Memory B cell (primary cell): Measurements from ENCODE around the gene HEBP1.

ENCODE experiments used
- ATAC-seq: fragments of 150-1000 bp; cut with Tn5 transposase; 2 replicates; pipeline ENCODE4 v1.10.0; 2021; ENCODE audit warnings: low read depth, mild to moderate bottlenecking, moderate library complexity
- DNase-seq, 2 donors: peaks; one replicate each; pipeline ENCODE4 v3.0.0; 2022; ENCODE audit warnings: low spot score in 2 of 2
- H3K27ac Mint-ChIP-seq: one replicate; pipeline ENCODE4 v1.8.0; 2022; ENCODE audit warnings: mild to moderate bottlenecking, moderate library complexity, mixed read lengths
- H3K27me3 Mint-ChIP-seq: one replicate; pipeline ENCODE4 v1.8.0; 2022; ENCODE audit warnings: mixed read lengths
- H3K36me3 Mint-ChIP-seq: one replicate; pipeline ENCODE4 v1.8.0; 2022; ENCODE audit warnings: mild to moderate bottlenecking, mixed read lengths
- H3K4me1 Mint-ChIP-seq: one replicate; pipeline ENCODE4 v1.8.0; 2022; ENCODE audit warnings: mixed read lengths
- H3K4me3 Mint-ChIP-seq: one replicate; pipeline ENCODE4 v1.8.0; 2022; ENCODE audit warnings: mild to moderate bottlenecking, moderate library complexity, mixed read lengths
- H3K9me3 Mint-ChIP-seq: one replicate; pipeline ENCODE4 v1.8.0; 2022; ENCODE audit warnings: mixed read lengths

Gene HEBP1

DNA sequence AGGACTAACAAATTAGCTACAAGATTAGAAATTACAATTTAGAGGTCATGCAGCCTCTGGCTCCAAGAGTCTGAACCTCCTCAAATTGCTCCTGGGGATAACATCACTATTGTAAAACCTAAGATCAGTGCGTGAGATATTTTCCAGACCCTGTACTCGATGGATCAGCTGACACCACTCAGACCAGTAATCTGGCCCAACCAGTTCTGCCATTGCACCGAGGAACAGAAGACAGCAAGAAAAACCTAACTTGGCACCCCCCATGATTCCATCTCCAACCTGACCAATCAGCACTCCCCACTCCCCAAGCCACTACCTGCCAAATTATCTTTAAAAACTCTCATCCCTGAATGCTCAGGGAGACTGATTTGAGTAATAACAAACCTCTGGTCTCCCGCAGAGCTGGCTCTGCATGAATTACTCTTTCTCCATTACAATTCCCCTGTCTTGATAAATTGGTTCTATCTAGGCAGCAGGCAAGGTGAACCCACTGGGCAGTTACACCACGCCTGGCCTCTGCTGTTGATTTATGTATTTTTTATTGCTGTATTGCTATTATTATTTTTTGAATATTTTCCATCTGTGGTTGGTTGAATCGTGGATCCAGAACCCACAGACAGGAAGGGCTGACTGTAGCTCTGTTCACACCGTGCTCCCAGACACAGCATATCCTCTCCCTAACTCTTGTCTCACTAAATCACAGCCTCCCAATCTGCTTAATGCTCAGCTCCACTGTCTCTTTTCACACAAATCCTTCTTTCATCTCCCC, 9.2 kb downstream of the HEBP1 start:
- Mint-ChIP-seq H3K27me3 (peaks cover 2% of the 10 kb centered on the region), H3K4me3 (no peak overlapping the region), H3K9me3 (no peaks in the 10 kb centered on the region), H3K4me1 (peaks cover 9% of the 10 kb centered on the region), H3K36me3 (peaks cover 3% of the 10 kb centered on the region), H3K27ac (no peak overlapping the region)
- no peak for DNase-seq
- ATAC-seq, result no peak

DNA sequence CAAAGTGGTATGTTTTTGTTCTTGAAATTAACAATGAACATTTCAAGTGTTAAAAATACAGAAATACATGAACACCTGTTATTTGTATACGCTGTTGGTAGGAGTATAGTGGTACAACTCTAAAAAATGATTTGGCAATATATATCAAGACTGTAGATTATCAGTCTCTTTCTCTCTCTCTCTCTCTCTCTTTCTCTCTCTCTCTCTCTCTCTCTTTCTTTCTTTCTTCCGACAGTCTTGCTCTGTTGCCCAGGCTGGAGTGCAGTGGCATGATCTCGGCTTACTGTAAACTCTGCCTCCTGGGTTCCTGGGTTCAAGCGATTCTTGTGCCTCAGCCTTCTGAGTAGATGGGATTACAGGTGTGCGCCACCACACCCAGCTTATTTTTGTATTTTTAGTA, 12.6 kb downstream of the HEBP1 start:
- peaks cover 4% of the 10 kb centered on the region for H3K4me1 Mint-ChIP-seq
- ATAC-seq (no peak), DNase-seq (no peak)
- no peak overlapping the region for H3K27ac Mint-ChIP-seq
- peaks cover 10% of the 10 kb centered on the region for H3K36me3 Mint-ChIP-seq
- no peak overlapping the region for H3K4me3 Mint-ChIP-seq
- no peaks in the 10 kb centered on the region for H3K9me3 Mint-ChIP-seq
- H3K27me3 Mint-ChIP-seq, result peaks cover 2% of the 10 kb centered on the region

- Mint-ChIP-seq H3K27me3 (peaks cover 2% of the 10 kb centered on the region), H3K36me3 (peaks cover 10% of the 10 kb centered on the region), H3K27ac (no peak overlapping the region), H3K4me1 (peaks cover 4% of the 10 kb centered on the region), H3K4me3 (no peak overlapping the region), H3K9me3 (no peaks in the 10 kb centered on the region)
- no peak for ATAC-seq
- DNase-seq, result no peak
These were observed 13.2 kb downstream of the HEBP1 start for GRCh38 chr12:12986775-12987331.

DNA sequence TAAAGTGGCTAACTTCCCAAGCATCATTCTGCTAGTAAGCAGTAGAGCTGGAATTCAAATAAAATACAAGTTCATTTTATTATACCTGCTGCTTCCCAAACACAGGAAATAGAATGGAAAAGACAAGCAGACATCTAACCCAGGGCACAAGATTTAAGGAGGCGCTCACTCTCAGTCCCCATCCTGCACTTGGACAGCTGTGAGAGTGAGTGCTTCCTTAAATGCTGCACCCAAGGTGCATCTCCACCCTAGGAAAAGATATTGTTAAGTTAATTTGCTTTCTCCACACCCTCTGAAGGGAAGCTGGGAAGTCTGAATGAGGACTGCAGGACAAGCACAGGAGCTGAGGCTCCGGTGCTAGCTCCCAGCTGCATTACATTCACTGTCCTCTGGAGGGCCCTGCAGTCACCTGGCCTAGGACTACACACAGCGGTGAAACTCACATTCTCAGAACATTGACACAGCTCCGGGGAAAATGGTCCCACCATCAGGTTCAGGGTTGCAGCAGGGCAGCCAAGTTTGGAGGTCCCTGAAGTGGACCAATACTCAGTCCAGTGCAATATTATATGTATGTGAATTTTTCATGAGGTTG, 14.2 kb downstream of the HEBP1 start:
- no peaks in the 10 kb centered on the region for H3K9me3 Mint-ChIP-seq
- no peaks in the 10 kb centered on the region for H3K27me3 Mint-ChIP-seq
- ATAC-seq (peak; percentile 70), DNase-seq (no peak)
- peaks cover 8% of the 10 kb centered on the region for H3K36me3 Mint-ChIP-seq
- H3K4me3 Mint-ChIP-seq, result no peak overlapping the region
- H3K4me1 Mint-ChIP-seq, result no peaks in the 10 kb centered on the region
- H3K27ac Mint-ChIP-seq, result no peak overlapping the region

- H3K27me3 Mint-ChIP-seq, result no peaks in the 10 kb centered on the region
- no peaks in the 10 kb centered on the region for H3K4me1 Mint-ChIP-seq
- no peak for DNase-seq
These were observed 15.9 kb downstream of the HEBP1 start for GRCh38 chr12:12984149-12984548.

DNA sequence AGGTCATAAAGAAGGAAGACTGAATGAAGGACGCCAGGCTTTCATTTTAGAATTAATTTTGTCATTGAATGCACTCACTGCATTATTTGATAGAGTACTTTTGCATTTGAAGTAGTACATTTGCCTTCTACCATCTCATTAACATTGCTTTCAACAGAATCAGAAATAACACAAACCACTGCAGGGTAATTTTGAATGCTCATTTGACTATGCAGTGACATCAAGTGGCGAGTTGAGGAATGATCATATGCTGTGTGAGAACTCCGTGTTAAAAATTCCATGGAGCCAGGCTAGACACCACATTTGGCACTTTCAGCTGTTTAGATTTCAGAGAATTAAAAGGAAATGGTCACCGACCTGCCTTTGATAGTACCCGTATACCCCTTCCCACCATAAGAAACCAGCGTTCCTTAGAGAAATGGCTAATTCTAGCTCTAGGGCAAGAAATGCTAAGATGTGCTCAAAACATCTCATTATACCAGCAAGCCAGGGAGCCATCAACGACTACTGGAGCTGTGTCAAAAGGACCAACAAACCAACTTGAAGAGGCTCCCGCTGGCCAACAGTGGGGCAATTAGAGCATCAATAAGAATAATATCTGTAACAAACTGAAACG, 16.5 kb downstream of the HEBP1 start:
- ATAC-seq (no peak), DNase-seq (no peak)

More at GRCh38 chr12:12984149-12984548, 15.9 kb downstream of the HEBP1 start:
- Mint-ChIP-seq H3K4me3 (no peak overlapping the region), H3K36me3 (peaks cover 8% of the 10 kb centered on the region), H3K27ac (no peak overlapping the region), H3K9me3 (no peaks in the 10 kb centered on the region)
- ATAC-seq, result no peak

DNA sequence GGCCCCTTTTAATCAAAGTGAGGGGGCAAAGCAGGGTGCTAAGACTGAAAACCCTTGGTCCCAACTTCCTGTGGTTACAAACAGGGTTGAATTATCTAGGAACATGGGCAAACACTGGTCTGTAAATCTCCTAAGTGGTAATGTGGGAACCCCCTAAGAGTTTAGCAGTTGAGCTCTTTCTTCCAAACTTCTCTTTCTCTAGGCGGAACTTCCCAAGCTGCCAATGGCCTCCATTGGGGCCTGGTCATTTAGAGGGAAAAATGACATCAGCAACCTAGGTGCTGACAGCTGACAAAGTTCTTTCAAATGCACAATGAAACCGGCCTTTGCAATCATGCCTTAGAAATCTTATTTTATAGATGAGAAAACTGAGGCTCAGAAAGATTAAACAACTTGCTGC, 17.7 kb downstream of the HEBP1 start:
- DNase-seq (no peak), ATAC-seq (no peak)
- no peaks in the 10 kb centered on the region for H3K9me3 Mint-ChIP-seq
- H3K27me3 Mint-ChIP-seq, result no peaks in the 10 kb centered on the region
- H3K4me1 Mint-ChIP-seq, result no peaks in the 10 kb centered on the region
- no peak overlapping the region for H3K27ac Mint-ChIP-seq
- no peak overlapping the region for H3K4me3 Mint-ChIP-seq
- peaks cover 12% of the 10 kb centered on the region for H3K36me3 Mint-ChIP-seq

More for the DNA sequence above, 16.5 kb downstream of the HEBP1 start:
- H3K36me3 Mint-ChIP-seq, result peaks cover 8% of the 10 kb centered on the region
- H3K27me3 Mint-ChIP-seq, result no peaks in the 10 kb centered on the region
- no peaks in the 10 kb centered on the region for H3K9me3 Mint-ChIP-seq
- H3K4me1 Mint-ChIP-seq, result no peaks in the 10 kb centered on the region
- no peak overlapping the region for H3K4me3 Mint-ChIP-seq
- no peak overlapping the region for H3K27ac Mint-ChIP-seq

DNA sequence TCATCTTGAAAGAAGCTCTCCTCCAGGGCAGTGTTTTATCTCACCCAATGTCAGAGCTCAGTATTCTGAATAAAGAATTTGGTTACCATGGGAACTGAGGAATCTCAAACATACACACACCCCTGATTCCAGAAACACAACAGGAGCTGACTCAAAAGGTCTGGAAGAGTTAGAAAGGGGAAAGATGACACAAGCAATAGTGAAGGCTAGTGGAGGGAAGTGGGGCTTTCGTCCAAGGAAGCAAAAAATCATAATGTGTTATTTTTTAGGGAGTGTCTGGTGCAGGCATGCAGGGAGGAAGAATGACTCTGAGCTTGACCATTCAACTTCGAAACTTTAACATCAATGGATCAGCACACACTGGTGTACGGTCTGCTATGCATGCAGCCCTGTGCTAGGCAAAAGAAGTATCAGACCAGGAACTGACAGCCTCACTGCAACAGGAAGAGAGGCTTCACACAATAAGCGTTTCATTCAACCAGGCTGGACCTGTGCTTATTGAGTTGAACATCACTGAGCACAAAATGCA, 20.3 kb downstream of the HEBP1 start:
- Mint-ChIP-seq H3K9me3 (no peaks in the 10 kb centered on the region), H3K27ac (no peak overlapping the region), H3K4me3 (no peak overlapping the region), H3K27me3 (no peaks in the 10 kb centered on the region), H3K4me1 (no peaks in the 10 kb centered on the region), H3K36me3 (peaks cover 18% of the 10 kb centered on the region)
- ATAC-seq (no peak), DNase-seq (no peak)

DNA sequence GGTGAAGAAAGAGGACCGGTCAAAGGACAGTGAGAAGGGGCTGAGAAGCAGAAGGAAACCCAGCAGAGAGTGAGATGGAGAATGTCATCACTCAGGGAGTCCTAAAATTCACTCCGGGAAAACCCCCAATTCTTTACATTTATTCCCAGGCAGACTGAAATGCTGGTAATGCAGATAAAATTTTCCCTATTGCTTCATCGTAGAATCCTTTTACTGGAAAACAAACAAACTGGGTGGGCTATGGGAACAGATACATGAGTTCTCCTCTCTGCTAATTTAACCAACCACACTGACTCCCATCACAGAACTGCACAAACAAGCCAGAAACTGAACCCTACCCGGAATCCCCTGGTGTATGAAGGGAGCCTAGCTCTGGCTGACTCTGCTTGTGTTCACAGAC, 20.9 kb downstream of the HEBP1 start:
- no peak overlapping the region for H3K27ac Mint-ChIP-seq
- no peaks in the 10 kb centered on the region for H3K4me1 Mint-ChIP-seq
- ATAC-seq (no peak), DNase-seq (no peak)
- no peak overlapping the region for H3K4me3 Mint-ChIP-seq
- peaks cover 3% of the 10 kb centered on the region for H3K9me3 Mint-ChIP-seq
- peaks cover 20% of the 10 kb centered on the region for H3K36me3 Mint-ChIP-seq
- no peaks in the 10 kb centered on the region for H3K27me3 Mint-ChIP-seq

DNA sequence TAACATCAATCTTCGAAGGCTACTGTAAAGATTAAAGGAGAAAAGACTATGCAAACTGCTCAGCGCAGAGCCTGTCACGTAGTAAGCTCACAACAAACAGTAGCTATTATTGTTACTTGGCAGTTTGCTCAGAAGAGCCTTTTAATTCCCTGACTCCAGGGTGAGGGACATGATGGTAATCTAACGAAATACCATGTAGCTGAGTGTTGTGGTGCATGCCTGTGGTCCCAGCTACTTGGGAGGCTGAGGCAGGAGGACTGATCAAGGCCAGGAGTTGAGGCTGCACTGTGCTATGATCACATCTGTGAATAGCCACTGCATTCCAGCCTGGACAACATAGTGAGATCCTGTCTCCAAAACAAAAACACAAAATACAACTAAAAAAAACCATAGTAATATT, 22.8 kb downstream of the HEBP1 start:
- Mint-ChIP-seq H3K27me3 (no peaks in the 10 kb centered on the region), H3K4me3 (no peak overlapping the region), H3K9me3 (peaks cover 11% of the 10 kb centered on the region), H3K36me3 (peaks cover 31% of the 10 kb centered on the region), H3K27ac (no peak overlapping the region), H3K4me1 (no peaks in the 10 kb centered on the region)
- DNase-seq (no peak), ATAC-seq (no peak)

- Mint-ChIP-seq H3K36me3 (peaks cover 37% of the 10 kb centered on the region), H3K4me3 (no peak overlapping the region), H3K9me3 (peaks cover 14% of the 10 kb centered on the region), H3K27me3 (no peaks in the 10 kb centered on the region), H3K4me1 (no peaks in the 10 kb centered on the region), H3K27ac (no peak overlapping the region)
- no peak for DNase-seq
- no peak for ATAC-seq
These were observed 23.7 kb downstream of the HEBP1 start for GRCh38 chr12:12976366-12976765.

GRCh38 chr12:12975322-12976077, 24.6 kb downstream of the HEBP1 start:
- H3K4me1 Mint-ChIP-seq, result no peaks in the 10 kb centered on the region
- H3K27me3 Mint-ChIP-seq, result no peaks in the 10 kb centered on the region
- H3K4me3 Mint-ChIP-seq, result no peak overlapping the region
- ATAC-seq (no peak), DNase-seq (no peak)
- H3K9me3 Mint-ChIP-seq, result peaks cover 16% of the 10 kb centered on the region
- H3K27ac Mint-ChIP-seq, result no peak overlapping the region
- peaks cover 40% of the 10 kb centered on the region for H3K36me3 Mint-ChIP-seq

DNA sequence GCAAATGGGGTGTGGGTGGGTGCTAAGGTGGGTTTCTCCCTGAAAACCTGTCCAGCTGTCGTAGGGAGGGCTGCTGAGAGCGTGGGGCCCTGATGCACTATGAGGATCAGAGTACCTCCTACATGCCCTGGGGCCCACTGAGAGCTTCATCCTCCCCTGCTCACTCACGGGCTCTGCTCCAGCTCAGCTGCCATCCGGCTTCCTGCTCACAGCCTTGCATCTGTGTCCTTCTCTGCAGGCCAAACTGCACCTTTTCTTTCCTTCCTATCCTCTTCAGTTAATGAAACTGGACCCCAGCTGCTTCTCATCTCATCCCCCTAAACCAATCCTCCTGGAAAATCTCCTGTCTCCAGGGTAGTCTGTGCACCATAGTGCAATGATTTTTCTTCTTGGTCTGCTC, 25.9 kb downstream of the HEBP1 start:
- Mint-ChIP-seq H3K36me3 (peaks cover 41% of the 10 kb centered on the region), H3K4me1 (no peaks in the 10 kb centered on the region), H3K4me3 (no peak overlapping the region), H3K9me3 (peaks cover 16% of the 10 kb centered on the region), H3K27me3 (no peaks in the 10 kb centered on the region), H3K27ac (no peak overlapping the region)
- no peak for ATAC-seq
- no peak for DNase-seq

GRCh38 chr12:12973019-12973418, 27.0 kb downstream of the HEBP1 start:
- no peaks in the 10 kb centered on the region for H3K27me3 Mint-ChIP-seq
- no peak for ATAC-seq
- H3K4me1 Mint-ChIP-seq, result no peaks in the 10 kb centered on the region
- no peak overlapping the region for H3K4me3 Mint-ChIP-seq
- DNase-seq, result no peak
- H3K27ac Mint-ChIP-seq, result no peak overlapping the region
- H3K36me3 Mint-ChIP-seq, result peaks cover 45% of the 10 kb centered on the region
- peaks cover 16% of the 10 kb centered on the region for H3K9me3 Mint-ChIP-seq
